ENCODE results near the gene CDH5.

GRCh38 chr16:66423177-66423576, 56.7 kb downstream of the CDH5 start:
- TF ChIP-seq, protein P1, sequence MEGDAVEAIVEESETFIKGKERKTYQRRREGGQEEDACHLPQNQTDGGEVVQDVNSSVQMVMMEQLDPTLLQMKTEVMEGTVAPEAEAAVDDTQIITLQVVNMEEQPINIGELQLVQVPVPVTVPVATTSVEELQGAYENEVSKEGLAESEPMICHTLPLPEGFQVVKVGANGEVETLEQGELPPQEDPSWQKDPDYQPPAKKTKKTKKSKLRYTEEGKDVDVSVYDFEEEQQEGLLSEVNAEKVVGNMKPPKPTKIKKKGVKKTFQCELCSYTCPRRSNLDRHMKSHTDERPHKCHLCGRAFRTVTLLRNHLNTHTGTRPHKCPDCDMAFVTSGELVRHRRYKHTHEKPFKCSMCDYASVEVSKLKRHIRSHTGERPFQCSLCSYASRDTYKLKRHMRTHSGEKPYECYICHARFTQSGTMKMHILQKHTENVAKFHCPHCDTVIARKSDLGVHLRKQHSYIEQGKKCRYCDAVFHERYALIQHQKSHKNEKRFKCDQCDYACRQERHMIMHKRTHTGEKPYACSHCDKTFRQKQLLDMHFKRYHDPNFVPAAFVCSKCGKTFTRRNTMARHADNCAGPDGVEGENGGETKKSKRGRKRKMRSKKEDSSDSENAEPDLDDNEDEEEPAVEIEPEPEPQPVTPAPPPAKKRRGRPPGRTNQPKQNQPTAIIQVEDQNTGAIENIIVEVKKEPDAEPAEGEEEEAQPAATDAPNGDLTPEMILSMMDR (IDR thresholded peaks at IDR 0.05) = no peak
- TF ChIP-seq POLR2A (IDR thresholded peaks at IDR 0.05) = no peak
- TF ChIP-seq POLR2AphosphoS5 (IDR thresholded peaks at IDR 0.05) = no peak
- TF ChIP-seq EP300 (IDR thresholded peaks at IDR 0.05; ENCODE audit: low read depth) = no peak

Measured in transverse colon (tissue), 4 donors.